ENCODE results near the gene CDK17. TPM values are rescaled to one million over a fixed set of nuclear protein-coding genes. Genes with fewer than 3 reads are reported as not detected.
A peak's percentile ranks its signal among the peaks of the same experiment; 100 is the strongest.

The CDK17 gene
- total and polyA plus RNA-seq, 9 of the 15 experiments (the other 6 are each of a cell fraction or from before 2014, with no cell fraction given): 4.8 to 39.3 (median 21.6) TPM

- TF ChIP-seq ZBTB7A (IDR thresholded peaks at IDR 0.05; ENCODE audit: borderline replicate concordance, control insufficient read depth, low read depth, low read length) (peak; percentile 89; the same call in 1 of the 2 replicates), PBX2 (CRISPR knock-in tag; IDR thresholded peaks at IDR 0.05; ENCODE audit: low read depth) (no peak), PBX2 (tag; conservative IDR thresholded peaks at IDR 0.05; ENCODE audit: low read depth) (no peak), NR2C2 (CRISPR knock-in tag; IDR thresholded peaks at IDR 0.05) (no peak), NR2C2 (tag; IDR thresholded peaks at IDR 0.05) (no peak), KAT7 (CRISPR knock-in tag; IDR thresholded peaks at IDR 0.05; ENCODE audit: borderline replicate concordance) (no peak), ELK1 (CRISPR knock-in tag; IDR thresholded peaks at IDR 0.05) (no peak), ZBTB34 (CRISPR knock-in tag; IDR thresholded peaks at IDR 0.05) (no peak), PHTF2 (CRISPR knock-in tag; IDR thresholded peaks at IDR 0.05) (no peak), ZFP30 (CRISPR knock-in tag; IDR thresholded peaks at IDR 0.05; ENCODE audit: borderline replicate concordance) (no peak), ZC3H4 (CRISPR knock-in tag; IDR thresholded peaks at IDR 0.05; ENCODE audit: borderline replicate concordance) (no peak), EWSR1 (IDR thresholded peaks at IDR 0.05; ENCODE audit: borderline replicate concordance, low read depth, partially characterized antibody) (no peak), SMAD1 (IDR thresholded peaks at IDR 0.05; ENCODE audit: low read depth, low read length, partially characterized antibody) (no peak), MAFF (IDR thresholded peaks at IDR 0.05; ENCODE audit: low read length) (no peak), SRF (CRISPR knock-in tag; IDR thresholded peaks at IDR 0.05) (no peak), YY1 (IDR thresholded peaks at IDR 0.05; ENCODE audit: borderline replicate concordance in 1 of 3, control insufficient read depth in 1 of 3, extremely low read depth in 1 of 3, insufficient read depth in 3 of 3, insufficient read length in 1 of 3, insufficient replicate concordance in 2 of 3, low read depth in 1 of 3, low read length in 2 of 3) (peak in 1 of 3 experiments; percentile 6), ZBTB9 (CRISPR knock-in tag; IDR thresholded peaks at IDR 0.05) (no peak), JUNB (CRISPR knock-in tag; conservative IDR thresholded peaks at IDR 0.05) (no peak), CEBPB (tag; IDR thresholded peaks at IDR 0.05) (no peak), ZNF707 (CRISPR knock-in tag; conservative IDR thresholded peaks at IDR 0.05) (no peak)
Measured at GRCh38 chr12:96400631-96401075, 414 bp upstream of the CDK17 start (continued).

Data from K562 (cell line).